Peyer's patch (tissue), 4 donors: ENCODE results near the gene NPRL2. TPM values are rescaled to one million over a fixed set of nuclear protein-coding genes. Genes with fewer than 3 reads are reported as not detected.

Source experiments
- DNase-seq, 3 donors: peaks; one replicate each; pipeline ENCODE4 v3.0.0-alpha.2; 2017 to 2019
- H3K27ac ChIP-seq, 4 donors: fragments of 200-600 bp; sonication (generic); one replicate each; pipeline ENCODE4 v1.5.1; 2016 to 2019
- H3K27me3 ChIP-seq, 2 donors: fragments of 200-600 bp; sonication (generic); one replicate each; pipeline ENCODE4 v1.5.1; 2019
- H3K36me3 ChIP-seq, 3 donors: fragments of 200-600 bp; sonication (generic); one replicate each; pipeline ENCODE4 v1.5.1; 2016 to 2019
- H3K4me1 ChIP-seq, 4 donors: fragments of 200-600 bp; sonication (generic); one replicate each; pipeline ENCODE4 v1.5.1; 2016 to 2019
- H3K4me3 ChIP-seq, 4 donors: fragments of 200-600 bp; sonication (generic); 1 replicate in 3 of 4; 2 replicates in 1 of 4; pipeline ENCODE4 v1.5.1; 2016 to 2019; ENCODE audit warnings: mild to moderate bottlenecking in 1 of 4
- H3K9me3 ChIP-seq, 4 donors: fragments of 200-600 bp; sonication (generic); one replicate each; pipeline ENCODE4 v1.5.1; 2016 to 2019; ENCODE audit warnings: mild to moderate bottlenecking in 1 of 4
- POLR2A ChIP-seq, 2 donors: fragments of 450-650 bp; IDR thresholded peaks; one replicate each; pipeline ENCODE4 v1.5.1; 2017; ENCODE audit warnings: antibody characterized with exemption in 2 of 2, mild to moderate bottlenecking in 2 of 2, moderate library complexity in 2 of 2
- total RNA-seq, 4 donors: library from RNA; depleted of rRNA; stranded (reverse); fragments of >200 nt; gene quantifications; one replicate each; pipeline ENCODE4 v1.1.0, GENCODE V29; 2016
- TF ChIP-seq, protein P1 (sequence below), 6 experiments: fragments of 450-650 bp in 4 of 6; fragments of 200-600 bp in 2 of 6; sonication (generic) in 1 of 6; IDR thresholded peaks; one replicate each; pipeline ENCODE4 v1.5.1; 2017 to 2019; ENCODE audit warnings: antibody characterized with exemption in 6 of 6, mild to moderate bottlenecking in 3 of 6, moderate library complexity in 1 of 6

Gene NPRL2
- total RNA-seq, 4 donors from 2014 or later = 19.1 to 45.4 (median 28.3) TPM

DNA sequence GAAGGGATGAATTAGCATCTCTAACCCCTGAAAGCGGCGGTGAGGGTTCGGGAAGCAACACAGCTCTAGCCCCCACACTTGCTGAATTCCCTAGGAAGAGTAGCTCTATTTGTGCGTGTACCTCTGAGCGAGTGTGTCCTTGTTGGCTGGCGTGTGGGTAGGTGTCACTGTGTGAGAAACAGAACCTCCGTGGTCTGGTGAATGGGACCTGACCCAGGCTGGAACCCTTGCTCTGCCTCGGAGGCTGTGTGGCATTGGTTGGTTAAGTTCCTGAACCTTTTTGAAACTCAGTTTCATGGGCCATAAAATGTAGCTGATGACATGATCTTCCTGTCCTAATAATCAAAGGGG is 9.2 kb upstream of the NPRL2 start:
- Histone ChIP-seq H3K4me3 (peak overlapping the region; percentile 10 to 84 (median 69)), H3K27ac (peak overlapping the region in 2 of 4 donors; percentile 80 to 87), H3K36me3 (peaks cover 0 to 16% (median 0%) of the 10 kb centered on the region in 3 donors), H3K27me3 (no peaks in the 10 kb centered on the region), H3K9me3 (no peaks in the 10 kb centered on the region), H3K4me1 (peaks cover 0 to 43% (median 33%) of the 10 kb centered on the region in 4 donors)
- TF ChIP-seq, protein P1, sequence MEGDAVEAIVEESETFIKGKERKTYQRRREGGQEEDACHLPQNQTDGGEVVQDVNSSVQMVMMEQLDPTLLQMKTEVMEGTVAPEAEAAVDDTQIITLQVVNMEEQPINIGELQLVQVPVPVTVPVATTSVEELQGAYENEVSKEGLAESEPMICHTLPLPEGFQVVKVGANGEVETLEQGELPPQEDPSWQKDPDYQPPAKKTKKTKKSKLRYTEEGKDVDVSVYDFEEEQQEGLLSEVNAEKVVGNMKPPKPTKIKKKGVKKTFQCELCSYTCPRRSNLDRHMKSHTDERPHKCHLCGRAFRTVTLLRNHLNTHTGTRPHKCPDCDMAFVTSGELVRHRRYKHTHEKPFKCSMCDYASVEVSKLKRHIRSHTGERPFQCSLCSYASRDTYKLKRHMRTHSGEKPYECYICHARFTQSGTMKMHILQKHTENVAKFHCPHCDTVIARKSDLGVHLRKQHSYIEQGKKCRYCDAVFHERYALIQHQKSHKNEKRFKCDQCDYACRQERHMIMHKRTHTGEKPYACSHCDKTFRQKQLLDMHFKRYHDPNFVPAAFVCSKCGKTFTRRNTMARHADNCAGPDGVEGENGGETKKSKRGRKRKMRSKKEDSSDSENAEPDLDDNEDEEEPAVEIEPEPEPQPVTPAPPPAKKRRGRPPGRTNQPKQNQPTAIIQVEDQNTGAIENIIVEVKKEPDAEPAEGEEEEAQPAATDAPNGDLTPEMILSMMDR (IDR thresholded peaks at IDR 0.05) = no peak
- TF ChIP-seq POLR2A (IDR thresholded peaks at IDR 0.05) = no peak
- DNase-seq = no peak

DNA sequence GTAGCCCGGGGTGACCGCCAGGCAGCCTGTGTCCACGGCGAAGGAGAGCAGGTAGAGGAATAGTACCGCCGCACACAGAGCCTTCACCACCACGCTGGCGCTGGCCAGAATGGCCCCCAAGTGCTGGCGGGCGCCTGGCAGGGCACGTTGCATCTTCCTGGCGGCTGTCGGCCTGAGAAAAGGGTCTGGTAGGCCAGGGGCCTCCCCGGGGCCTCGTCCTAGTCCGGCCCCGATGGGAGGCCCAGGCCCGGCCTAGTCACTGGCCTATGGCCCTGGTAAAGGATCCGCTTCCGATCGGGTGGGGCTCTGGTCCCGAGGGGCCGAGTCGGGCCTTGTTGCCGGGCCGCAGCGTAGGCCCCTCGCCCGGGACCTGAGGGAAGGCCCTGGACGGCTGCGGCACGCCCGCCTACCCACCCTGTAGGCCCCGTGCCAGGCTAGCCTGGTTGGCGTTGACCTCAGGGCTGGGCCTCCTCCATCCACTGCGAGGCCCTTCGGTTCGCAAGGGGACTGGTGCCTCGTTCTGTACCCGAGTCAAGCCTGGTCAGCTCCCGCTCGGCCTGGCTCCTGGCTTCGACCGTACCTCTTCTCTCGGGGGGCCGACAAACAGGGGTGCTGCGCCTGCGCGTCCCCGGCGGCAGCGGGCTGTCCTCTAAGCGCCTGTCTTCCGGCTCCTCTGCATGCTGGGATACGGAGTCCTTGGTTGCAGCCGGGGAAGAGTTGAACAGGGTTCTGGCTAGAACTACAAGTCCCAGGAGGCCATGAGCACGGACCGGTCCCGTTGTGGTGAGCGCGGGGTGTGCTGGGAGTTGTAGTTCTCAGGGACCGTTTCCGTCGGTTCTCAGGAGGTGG is 8.6 kb upstream of the NPRL2 start, which contains the start of gene TMEM115:
TSS of gene TMEM115 (minus strand) at position 611 of the 849 bp plus-strand sequence. CDS start at position 153, 458 bp downstream.
- H3K36me3 ChIP-seq = peaks cover 0 to 22% (median 0%) of the 10 kb centered on the region in 3 donors
- peak within 1 kb of the TSS; percentile 67 to 84 (median 69) for H3K4me3 ChIP-seq
- H3K27ac ChIP-seq = peak within 1 kb of the TSS; percentile 80 to 91 (median 86)
- H3K27me3 ChIP-seq = no peaks in the 10 kb centered on the region
- peaks cover 0 to 37% (median 27%) of the 10 kb centered on the region in 4 donors for H3K4me1 ChIP-seq
- peak; percentile 92 to 99 (median 98) for DNase-seq
- TF ChIP-seq POLR2A (IDR thresholded peaks at IDR 0.05) = peak; percentile 64 to 79
- TF ChIP-seq, protein P1 (IDR thresholded peaks at IDR 0.05) = no peak
- H3K9me3 ChIP-seq = no peaks in the 10 kb centered on the region

DNA sequence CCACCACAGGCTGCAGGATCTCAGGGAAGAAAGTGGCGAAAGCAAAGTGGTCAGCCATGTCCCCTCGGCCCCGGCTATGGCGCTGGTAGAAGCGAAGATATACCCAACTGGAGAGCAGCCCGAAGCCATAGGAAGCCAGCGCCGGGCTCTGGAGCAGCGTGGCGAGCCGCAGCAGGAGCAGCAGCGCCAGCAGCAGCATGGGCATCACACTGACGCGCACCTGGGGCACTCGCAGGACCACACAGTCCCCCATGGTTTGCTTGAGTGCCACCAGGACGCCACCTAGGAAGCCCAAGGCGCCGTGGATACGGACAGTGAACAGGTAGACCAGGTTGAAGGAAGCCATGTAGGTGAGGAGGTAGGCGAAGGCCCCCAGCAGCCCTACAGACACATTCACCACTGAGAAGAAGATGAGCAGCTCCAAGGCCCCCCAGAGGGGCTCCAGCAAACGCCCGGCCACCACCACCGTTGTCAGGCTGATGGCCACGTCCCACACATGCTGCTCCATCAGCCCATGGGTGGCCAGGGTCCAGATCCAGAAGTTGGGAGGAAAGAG is 7.9 kb upstream of the NPRL2 start:
- TF ChIP-seq, protein P1 (IDR thresholded peaks at IDR 0.05) = no peak
- TF ChIP-seq POLR2A (IDR thresholded peaks at IDR 0.05) = no peak
- DNase-seq = no peak
- peaks cover 0 to 29% (median 0%) of the 10 kb centered on the region in 3 donors for H3K36me3 ChIP-seq
- H3K4me1 ChIP-seq = peaks cover 0 to 36% (median 27%) of the 10 kb centered on the region in 4 donors
- H3K27ac ChIP-seq = peak overlapping the region; percentile 80 to 91 (median 86)
- no peaks in the 10 kb centered on the region for H3K9me3 ChIP-seq
- H3K27me3 ChIP-seq = no peaks in the 10 kb centered on the region
- H3K4me3 ChIP-seq = peak overlapping the region; percentile 67 to 84 (median 69)

DNA sequence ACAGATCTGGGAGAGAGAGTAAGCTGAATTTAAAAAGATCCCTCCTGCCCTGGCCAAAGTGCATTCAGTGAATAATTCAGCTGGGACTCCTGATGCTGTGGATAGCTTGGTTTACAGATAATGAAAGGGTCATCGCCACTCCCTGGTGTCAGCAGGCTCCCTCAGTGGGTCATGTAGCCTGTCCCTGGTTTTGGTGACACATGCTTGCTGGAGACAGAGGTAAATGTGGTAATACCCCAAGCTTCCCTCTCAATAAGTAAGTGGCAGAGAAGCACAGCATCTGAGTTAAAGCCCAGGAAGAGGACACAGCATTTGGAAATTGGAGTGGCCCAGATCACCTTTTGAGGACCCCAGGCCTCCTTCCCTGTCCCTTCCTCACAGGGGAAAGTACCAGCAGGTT is 6.9 kb upstream of the NPRL2 start:
- Histone ChIP-seq H3K4me1 (peaks cover 0 to 36% (median 27%) of the 10 kb centered on the region in 4 donors), H3K4me3 (peak overlapping the region; percentile 67 to 84 (median 69)), H3K9me3 (no peaks in the 10 kb centered on the region), H3K27ac (peak overlapping the region in 3 of 4 donors; percentile 0 to 66 (median 23)), H3K27me3 (no peaks in the 10 kb centered on the region), H3K36me3 (peaks cover 0 to 34% (median 0%) of the 10 kb centered on the region in 3 donors)
- TF ChIP-seq, protein P1 (IDR thresholded peaks at IDR 0.05) = no peak
- no peak for TF ChIP-seq POLR2A (IDR thresholded peaks at IDR 0.05)
- no peak for DNase-seq

DNA sequence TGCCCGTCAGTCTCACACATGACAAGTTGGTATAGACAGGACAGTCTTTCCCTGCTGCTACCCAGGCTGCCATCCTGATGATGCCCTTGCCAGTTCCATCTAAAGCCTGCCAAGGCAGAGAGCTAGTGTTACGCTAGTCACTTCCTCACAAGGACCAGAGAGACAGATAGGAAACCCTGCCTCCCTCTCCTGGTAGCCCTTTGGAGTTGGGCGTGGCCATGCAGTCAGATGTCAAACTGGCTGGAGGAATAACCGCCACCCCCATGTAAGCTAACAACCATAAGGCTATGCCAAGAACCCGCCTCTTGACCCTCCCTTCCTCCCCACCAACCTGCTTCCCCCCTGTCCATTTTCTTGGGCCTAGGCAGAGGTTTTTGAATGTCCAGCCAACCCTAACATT is 6.0 kb upstream of the NPRL2 start:
- TF ChIP-seq POLR2A (IDR thresholded peaks at IDR 0.05) = no peak
- TF ChIP-seq, protein P1 (IDR thresholded peaks at IDR 0.05) = peak in 1 of 6 experiments; percentile 5
- peak overlapping the region in 3 of 4 donors; percentile 3 to 84 (median 67) for H3K4me3 ChIP-seq
- H3K27ac ChIP-seq = peak overlapping the region in 2 of 4 donors; percentile 56 to 66
- peaks cover 0 to 34% (median 0%) of the 10 kb centered on the region in 3 donors for H3K36me3 ChIP-seq
- H3K9me3 ChIP-seq = no peaks in the 10 kb centered on the region
- no peaks in the 10 kb centered on the region for H3K27me3 ChIP-seq
- peak in 2 of 3 donors; percentile 78 to 87 for DNase-seq
- peaks cover 0 to 41% (median 29%) of the 10 kb centered on the region in 4 donors for H3K4me1 ChIP-seq
